ENCODE results near the gene PRR15. TPM values are rescaled to one million over a fixed set of nuclear protein-coding genes. Genes with fewer than 3 reads are reported as not detected.

The PRR15 gene
- not detected for total RNA-seq

GRCh38 chr7:29563590-29564495, at the start of gene PRR15:
Gene PRR15, plus strand, starts transcription at chr7:29563835. Its CDS starts 2,495 bp downstream, at chr7:29566330.

Other genes starting within 250 kb of the PRR15 start
- not detected for gene WIPF3, start 242.7 kb downstream of the PRR15 start, total RNA-seq